Suprapubic skin (tissue), 4 donors: Measurements from ENCODE around the gene THBS3.

Experiments
- EP300 ChIP-seq: sonication (generic); formaldehyde crosslinking; IDR thresholded peaks from one replicate; pipeline ENCODE4 v1.6.1; 2017; ENCODE audit warnings: antibody characterized with exemption
- POLR2A ChIP-seq, 2 donors: fragments of 450-650 bp; IDR thresholded peaks; one replicate each; pipeline ENCODE4 v1.6.1; 2017; ENCODE audit warnings: antibody characterized with exemption in 2 of 2, mild to moderate bottlenecking in 2 of 2, moderate library complexity in 2 of 2
- POLR2AphosphoS5 ChIP-seq, 3 donors: sonication (generic); formaldehyde crosslinking; IDR thresholded peaks; one replicate each; pipeline ENCODE4 v1.6.1; 2017; ENCODE audit warnings: antibody characterized with exemption in 3 of 3
- TF ChIP-seq, protein P1 (sequence below), 2 donors: fragments of 200-600 bp in 1 of 2; fragments of 450-650 bp in 1 of 2; sonication (generic) in 1 of 2; IDR thresholded peaks; one replicate each; pipeline ENCODE4 v1.5.1; 2016 to 2019; ENCODE audit warnings: antibody characterized with exemption in 2 of 2, mild to moderate bottlenecking in 1 of 2, moderate library complexity in 1 of 2

DNA sequence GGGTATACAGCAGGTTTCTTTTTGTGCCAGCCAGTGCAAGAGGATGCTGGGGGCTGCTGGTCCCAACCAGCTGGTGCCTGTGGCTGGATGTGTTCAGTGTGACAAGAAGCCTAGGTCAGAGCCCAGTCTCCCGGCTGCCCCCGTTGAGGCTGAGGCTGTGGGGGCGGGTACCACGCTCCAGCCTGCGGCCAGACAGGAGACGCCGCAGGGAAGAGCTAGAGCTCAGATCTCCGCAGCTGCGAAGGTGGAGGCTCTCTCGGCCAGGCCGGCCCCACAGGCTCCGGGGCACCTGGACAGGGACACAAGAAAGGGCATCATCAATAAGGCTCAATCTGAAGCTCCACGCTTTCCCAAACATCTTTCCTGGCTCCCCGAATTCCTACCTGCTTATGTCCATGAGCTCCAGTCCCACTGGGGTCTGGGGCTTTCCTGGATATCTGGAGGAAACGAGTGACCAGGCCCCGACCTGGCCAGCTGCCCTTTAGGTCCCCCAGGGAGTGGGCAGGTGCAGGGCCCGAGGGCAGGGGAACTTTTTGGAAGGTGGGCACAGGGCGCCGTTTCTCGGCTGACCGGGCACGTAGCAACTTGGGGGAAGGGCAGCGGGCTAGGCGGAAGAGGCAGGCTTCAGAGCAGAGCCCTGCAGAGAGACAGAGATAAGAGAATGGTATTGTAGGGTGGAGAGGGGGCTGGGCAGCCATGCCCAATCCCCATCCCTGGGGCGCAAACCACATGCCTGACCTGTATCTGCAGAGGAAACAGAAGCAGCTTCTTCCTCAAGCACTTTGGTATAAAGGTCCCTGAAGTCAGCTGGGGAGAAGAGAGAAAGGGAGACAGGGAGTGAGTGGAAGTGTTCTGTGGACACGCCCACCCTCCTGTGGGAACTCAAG is 40.2 kb upstream of the THBS3 start:
- TF ChIP-seq, protein P1, sequence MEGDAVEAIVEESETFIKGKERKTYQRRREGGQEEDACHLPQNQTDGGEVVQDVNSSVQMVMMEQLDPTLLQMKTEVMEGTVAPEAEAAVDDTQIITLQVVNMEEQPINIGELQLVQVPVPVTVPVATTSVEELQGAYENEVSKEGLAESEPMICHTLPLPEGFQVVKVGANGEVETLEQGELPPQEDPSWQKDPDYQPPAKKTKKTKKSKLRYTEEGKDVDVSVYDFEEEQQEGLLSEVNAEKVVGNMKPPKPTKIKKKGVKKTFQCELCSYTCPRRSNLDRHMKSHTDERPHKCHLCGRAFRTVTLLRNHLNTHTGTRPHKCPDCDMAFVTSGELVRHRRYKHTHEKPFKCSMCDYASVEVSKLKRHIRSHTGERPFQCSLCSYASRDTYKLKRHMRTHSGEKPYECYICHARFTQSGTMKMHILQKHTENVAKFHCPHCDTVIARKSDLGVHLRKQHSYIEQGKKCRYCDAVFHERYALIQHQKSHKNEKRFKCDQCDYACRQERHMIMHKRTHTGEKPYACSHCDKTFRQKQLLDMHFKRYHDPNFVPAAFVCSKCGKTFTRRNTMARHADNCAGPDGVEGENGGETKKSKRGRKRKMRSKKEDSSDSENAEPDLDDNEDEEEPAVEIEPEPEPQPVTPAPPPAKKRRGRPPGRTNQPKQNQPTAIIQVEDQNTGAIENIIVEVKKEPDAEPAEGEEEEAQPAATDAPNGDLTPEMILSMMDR (IDR thresholded peaks at IDR 0.05) = no peak
- TF ChIP-seq POLR2A (IDR thresholded peaks at IDR 0.05) (no peak), POLR2AphosphoS5 (IDR thresholded peaks at IDR 0.05) (no peak), EP300 (no peak)
